NAMALWA (cell line): ENCODE data around the gene BIVM.
A peak's percentile ranks its signal among the peaks of the same experiment; 100 is the strongest.
"Not testable (repeated sequence)": the region's sequence is repeated elsewhere in the genome, so short reads cannot be mapped to it uniquely, and the experiment has no call there.

Experiments
- DNase-seq: peaks from one replicate; pipeline ENCODE4 v3.0.0-alpha.2; 2015; ENCODE audit warnings: low spot score

The BIVM gene, protein sequence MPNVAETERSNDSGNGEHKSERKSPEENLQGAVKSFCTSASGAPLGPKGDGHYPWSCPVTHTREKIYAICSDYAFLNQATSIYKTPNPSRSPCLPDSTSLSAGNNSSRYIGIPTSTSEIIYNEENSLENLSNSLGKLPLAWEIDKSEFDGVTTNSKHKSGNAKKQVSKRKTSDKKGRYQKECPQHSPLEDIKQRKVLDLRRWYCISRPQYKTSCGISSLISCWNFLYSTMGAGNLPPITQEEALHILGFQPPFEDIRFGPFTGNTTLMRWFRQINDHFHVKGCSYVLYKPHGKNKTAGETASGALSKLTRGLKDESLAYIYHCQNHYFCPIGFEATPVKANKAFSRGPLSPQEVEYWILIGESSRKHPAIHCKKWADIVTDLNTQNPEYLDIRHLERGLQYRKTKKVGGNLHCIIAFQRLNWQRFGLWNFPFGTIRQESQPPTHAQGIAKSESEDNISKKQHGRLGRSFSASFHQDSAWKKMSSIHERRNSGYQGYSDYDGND

GRCh38 chr13:102798581-102799425 lies at the start of gene BIVM, which contains the start of gene POGLUT2:
BIVM (plus strand) TSS chr13:102799119; CDS start chr13:102807268, 8,149 bp downstream.
POGLUT2 (minus strand) TSS chr13:102798976; CDS start chr13:102798670, 306 bp downstream.
- DNase-seq: no peak

- no peak for DNase-seq
Measured at GRCh38 chr13:102751886-102752285, 47.0 kb upstream of the BIVM start.

DNA sequence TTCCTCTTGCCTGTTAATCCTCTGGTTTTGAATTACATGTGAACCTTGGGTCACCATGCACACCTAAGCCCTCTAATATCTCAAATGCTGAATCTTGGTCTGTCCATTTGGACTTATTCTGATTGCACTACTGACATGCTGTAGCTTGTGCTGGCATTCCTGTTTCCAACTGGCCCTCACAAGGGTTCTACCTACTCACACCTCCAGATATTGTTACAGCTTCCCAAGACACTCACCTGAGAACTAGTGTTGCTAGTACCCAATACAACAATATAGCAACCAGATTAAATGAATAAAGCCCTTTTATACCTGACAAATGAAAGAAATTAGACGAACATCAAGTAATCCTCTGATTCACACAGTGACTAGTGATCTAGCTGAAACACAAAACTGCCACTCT lies 41.9 kb upstream of the BIVM start:
- DNase-seq: no peak

- no peak for DNase-seq
Measured at GRCh38 chr13:102758842-102759241, 40.1 kb upstream of the BIVM start.

GRCh38 chr13:102761071-102761470 lies 37.8 kb upstream of the BIVM start:
- DNase-seq: no peak

DNA sequence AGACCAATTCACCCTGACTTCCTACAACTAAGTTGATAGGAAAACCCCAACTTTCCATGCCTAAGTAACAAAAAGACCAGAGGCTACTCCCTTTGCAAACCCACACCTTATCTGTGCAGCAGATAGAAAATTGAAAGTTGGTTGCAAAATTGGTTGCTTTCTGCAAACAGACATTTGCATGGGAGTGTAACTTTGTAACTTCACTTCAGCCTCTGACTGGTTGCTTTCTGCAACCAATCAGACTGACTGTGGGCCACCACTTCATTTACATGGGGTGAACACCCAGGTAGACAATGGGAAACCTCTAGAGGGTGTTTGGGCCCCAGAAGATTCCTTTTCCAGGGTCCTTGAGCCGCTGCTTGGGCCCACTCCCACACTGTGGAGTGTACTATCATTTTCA lies 35.2 kb upstream of the BIVM start:
- no peak for DNase-seq

DNA sequence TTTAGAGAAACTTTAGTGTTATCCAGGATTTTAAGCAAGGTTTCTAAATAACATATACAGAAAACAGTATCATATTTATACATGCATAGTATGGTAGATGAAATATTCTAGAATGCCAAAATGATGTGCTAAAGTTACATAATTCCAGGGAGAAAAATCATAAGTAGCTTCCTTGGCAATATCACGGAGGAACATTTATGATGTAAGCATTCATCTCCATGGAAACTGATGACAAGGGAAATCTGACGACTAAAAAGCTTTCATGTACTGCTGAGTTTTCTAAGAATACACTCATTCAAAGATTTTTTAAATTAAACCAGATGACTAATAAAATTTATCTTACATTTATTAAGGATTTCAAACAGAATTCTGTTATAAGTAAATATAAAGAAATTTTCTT lies 30.0 kb upstream of the BIVM start:
- no peak for DNase-seq

GRCh38 chr13:102769679-102770078 lies 29.2 kb upstream of the BIVM start:
- no peak for DNase-seq

DNA sequence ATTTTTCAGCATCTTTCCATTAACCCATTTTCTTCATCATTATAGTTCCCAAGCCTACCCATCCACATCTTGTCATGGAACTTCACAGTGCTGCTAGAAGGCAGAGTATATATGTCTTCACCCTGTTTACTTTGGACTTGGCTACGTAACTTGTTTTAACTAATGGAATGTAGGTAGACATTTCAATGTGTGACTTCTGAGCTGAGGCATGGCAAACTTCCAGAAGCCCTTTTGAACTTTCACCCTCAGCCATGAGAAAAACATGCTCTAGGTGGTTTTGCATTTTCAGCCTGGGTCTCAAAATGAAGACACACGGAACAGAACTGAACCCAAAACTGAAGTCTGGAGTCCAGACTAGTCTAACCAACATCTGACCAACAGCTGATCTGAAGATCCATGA lies 28.5 kb upstream of the BIVM start:
- no peak for DNase-seq

DNA sequence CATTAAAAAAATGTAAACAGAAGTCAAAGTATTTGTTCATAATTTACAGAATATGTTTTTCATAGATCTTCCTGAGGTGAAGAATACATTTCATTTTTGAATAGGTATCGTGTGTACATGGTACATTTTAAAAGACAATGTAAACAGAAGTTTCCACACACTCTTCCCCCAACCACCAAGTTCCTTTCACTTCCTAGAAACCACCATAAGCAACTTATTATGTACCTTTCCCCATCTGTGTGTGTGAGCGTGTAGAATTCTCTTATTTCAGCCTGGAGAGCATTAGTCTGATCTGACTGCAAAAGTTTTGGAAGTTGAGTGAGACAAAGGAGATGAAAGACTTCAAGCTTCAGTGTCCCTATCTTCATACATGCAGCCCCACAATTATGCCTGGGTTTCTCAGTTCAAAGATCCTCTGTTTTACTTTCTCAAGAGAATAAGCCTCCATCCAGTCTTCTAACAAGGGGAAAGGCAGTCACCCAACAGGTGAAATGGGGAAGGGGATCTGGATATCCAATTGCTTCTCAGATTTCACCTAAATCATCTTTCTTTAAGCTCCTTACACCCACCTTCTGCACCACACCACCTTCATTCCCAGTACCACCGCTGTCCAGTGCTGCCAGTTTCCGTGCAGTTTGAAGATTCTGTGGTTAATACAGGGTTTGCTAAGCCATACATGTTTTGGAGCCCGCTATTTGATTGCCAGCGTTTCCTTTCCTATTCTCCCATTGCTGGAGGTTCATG lies 27.4 kb upstream of the BIVM start:
- no peak for DNase-seq

GRCh38 chr13:102772042-102772425 lies 26.9 kb upstream of the BIVM start:
- no peak for DNase-seq

GRCh38 chr13:102773441-102774213 lies 25.3 kb upstream of the BIVM start, which contains the start of gene TEX30:
TEX30 (minus strand) TSS chr13:102773786; CDS start chr13:102770026, 3,760 bp downstream.
- DNase-seq: peak; percentile 93

- no peak for DNase-seq
Measured at GRCh38 chr13:102774214-102774568, 24.7 kb upstream of the BIVM start.

DNA sequence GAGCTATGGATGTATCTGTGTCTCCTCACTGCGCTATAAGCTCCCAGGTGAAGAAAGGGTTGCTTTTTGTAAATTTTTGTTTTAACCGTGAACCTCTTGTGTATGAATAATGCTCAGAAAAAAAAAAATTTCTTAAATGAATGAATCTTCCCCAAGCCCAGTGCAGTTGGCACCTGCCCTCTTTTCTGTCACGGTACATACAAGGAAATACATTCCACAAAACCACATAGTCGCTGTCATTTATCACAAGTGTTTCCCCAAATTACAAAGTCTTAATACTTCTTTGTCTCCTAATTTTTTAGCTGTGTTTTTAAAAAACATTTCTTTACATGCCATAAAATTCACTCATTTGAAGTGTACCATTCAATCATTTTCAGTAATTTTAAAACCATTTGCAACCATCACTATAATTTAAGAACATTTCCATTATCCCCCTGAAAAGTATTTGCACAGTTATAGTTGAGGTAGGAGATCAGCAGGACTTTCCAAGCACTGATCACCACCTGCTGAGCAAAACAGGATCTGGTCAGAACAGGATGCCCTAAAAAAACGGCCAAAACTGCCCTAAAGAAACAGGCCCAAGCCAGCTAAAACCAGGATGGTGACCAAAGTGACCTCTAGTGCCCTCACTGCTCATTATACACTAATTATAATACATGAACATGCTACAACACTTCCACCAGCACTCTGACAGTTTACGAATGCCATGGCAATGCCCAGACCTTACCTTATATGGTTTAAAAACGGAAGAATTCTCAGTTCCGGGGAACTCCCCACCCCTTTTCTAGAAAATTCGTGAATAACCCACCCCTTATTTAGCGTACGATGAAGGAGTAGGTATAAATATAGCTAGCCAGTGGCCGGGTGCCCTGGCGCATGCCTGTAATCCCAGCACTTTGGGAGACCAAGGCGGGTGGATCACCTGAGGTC lies 24.1 kb upstream of the BIVM start:
- no peak for DNase-seq

- no peak for DNase-seq
Measured at GRCh38 chr13:102776271-102776670, 22.6 kb upstream of the BIVM start.

GRCh38 chr13:102777736-102778135 lies 21.2 kb upstream of the BIVM start:
- no peak for DNase-seq

DNA sequence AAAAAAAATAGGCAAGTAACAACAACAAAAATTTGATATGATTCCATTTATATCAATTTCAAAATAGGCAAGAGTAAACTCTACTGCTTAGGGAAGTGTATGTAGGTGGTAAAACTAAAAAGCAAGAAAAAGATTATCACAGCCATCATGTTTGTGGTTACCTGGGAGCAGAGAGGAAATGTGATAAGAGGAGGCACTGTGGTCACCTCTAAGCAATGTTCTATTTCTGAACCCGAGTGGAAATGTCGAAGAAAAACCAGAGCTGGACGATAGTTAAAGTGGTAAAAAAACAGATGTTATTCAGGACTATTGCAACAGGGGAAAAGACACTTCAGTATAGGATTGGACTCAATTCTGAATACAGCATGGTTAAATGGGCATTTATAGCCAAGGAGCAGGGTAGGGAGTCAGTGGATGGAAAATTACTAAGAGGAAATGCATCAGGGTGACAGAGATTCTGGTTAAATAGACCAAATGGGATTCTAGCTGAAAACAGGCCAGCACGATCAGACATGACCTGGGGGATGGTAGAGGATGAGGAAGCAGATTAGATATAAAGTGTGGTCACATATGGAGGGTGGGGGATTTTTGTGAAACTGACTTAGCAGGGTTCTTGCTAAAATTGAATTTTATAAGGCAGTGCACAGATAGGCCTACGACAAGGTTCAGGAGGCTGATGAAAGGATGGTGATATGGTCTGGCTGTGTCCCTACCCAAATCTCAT lies 19.3 kb upstream of the BIVM start:
- DNase-seq: no peak

DNA sequence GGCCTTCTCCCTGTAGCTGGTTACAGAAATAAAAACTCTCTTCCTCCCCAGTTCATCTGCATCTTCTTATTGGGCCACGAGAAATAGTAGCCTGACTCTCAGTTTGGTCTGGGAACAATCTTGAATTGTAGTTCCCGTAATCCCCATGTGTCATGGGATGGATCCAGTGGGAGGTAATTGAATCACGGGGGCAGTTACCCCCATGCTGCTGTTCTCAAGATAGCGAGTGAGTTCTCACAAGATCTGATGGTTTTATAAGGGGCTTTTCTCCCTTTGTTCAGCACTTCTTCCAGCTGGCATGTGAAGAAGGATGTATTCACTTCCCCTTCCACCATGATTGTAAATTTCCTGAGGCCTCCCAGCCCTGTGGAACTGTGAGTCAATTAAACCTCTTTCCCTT lies 18.3 kb upstream of the BIVM start:
- DNase-seq: not testable (repeated sequence)

DNA sequence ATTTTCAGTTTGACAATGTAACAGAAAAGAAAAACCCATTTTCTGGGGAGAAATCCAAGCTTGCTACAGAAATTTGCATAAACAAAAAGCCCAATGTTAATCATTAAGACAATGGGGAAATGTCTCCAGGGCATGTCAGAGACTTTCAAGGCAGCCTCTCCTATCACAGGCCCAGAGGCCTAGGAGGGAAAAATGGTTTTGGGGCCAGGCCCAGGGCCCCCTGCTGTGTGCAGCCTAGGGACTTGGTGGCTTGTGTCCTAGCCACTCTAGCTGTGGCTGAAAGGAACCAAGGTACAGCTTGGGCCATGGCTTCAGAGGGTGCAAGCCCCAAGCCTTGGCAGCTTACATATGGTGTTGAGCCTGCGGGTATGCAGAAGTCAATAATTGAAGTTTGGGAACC lies 17.3 kb upstream of the BIVM start:
- no peak for DNase-seq

GRCh38 chr13:102784483-102784882 lies 14.4 kb upstream of the BIVM start:
- DNase-seq: no peak
